Suprapubic skin (tissue), 4 donors: ENCODE results near the gene CDK5RAP2. TPM values are rescaled to one million over a fixed set of nuclear protein-coding genes. Genes with fewer than 3 reads are reported as not detected.
"Not testable (repeated sequence)": the region's sequence is repeated elsewhere in the genome, so short reads cannot be mapped to it uniquely, and the experiment has no call there.

ENCODE experiments used
- DNase-seq, 2 donors: peaks; one replicate each; pipeline ENCODE4 v3.0.0-alpha.2; 2019; ENCODE audit warnings: low spot score in 2 of 2
- H3K27ac ChIP-seq: fragments of 200-600 bp; sonication (generic); one replicate; pipeline ENCODE4 v1.5.1; 2019
- H3K27me3 ChIP-seq: fragments of 200-600 bp; sonication (generic); one replicate; pipeline ENCODE4 v1.5.1; 2019
- H3K36me3 ChIP-seq: fragments of 200-600 bp; sonication (generic); one replicate; pipeline ENCODE4 v1.5.1; 2019
- H3K4me1 ChIP-seq: fragments of 200-600 bp; sonication (generic); one replicate; pipeline ENCODE4 v1.5.1; 2019
- H3K4me3 ChIP-seq: fragments of 200-600 bp; sonication (generic); one replicate; pipeline ENCODE4 v1.5.1; 2019; ENCODE audit warnings: mild to moderate bottlenecking
- H3K9me3 ChIP-seq: fragments of 200-600 bp; sonication (generic); one replicate; pipeline ENCODE4 v1.5.1; 2019
- EP300 ChIP-seq: sonication (generic); formaldehyde crosslinking; IDR thresholded peaks from one replicate; pipeline ENCODE4 v1.6.1; 2017; ENCODE audit warnings: antibody characterized with exemption
- POLR2A ChIP-seq, 2 donors: fragments of 450-650 bp; IDR thresholded peaks; one replicate each; pipeline ENCODE4 v1.6.1; 2017; ENCODE audit warnings: antibody characterized with exemption in 2 of 2, mild to moderate bottlenecking in 2 of 2, moderate library complexity in 2 of 2
- POLR2AphosphoS5 ChIP-seq, 3 donors: sonication (generic); formaldehyde crosslinking; IDR thresholded peaks; one replicate each; pipeline ENCODE4 v1.6.1; 2017; ENCODE audit warnings: antibody characterized with exemption in 3 of 3
- WGBS: methylation state at CpG from one replicate; pipeline ENCODE4 v1.1.5; 2018; 5-methylcytosine and 5-hydroxymethylcytosine counted together
- total RNA-seq, 4 donors: library from RNA; depleted of rRNA; stranded (reverse); fragments of >200 nt; gene quantifications; one replicate each; pipeline ENCODE4 v1.1.0, GENCODE V29; 2016
- TF ChIP-seq, protein P1 (sequence below), 2 donors: fragments of 200-600 bp in 1 of 2; fragments of 450-650 bp in 1 of 2; sonication (generic) in 1 of 2; IDR thresholded peaks; one replicate each; pipeline ENCODE4 v1.5.1; 2016 to 2019; ENCODE audit warnings: antibody characterized with exemption in 2 of 2, mild to moderate bottlenecking in 1 of 2, moderate library complexity in 1 of 2

The CDK5RAP2 gene
- total RNA-seq, 4 donors from 2014 or later, result 60.1 to 105 (median 64.3) TPM

DNA sequence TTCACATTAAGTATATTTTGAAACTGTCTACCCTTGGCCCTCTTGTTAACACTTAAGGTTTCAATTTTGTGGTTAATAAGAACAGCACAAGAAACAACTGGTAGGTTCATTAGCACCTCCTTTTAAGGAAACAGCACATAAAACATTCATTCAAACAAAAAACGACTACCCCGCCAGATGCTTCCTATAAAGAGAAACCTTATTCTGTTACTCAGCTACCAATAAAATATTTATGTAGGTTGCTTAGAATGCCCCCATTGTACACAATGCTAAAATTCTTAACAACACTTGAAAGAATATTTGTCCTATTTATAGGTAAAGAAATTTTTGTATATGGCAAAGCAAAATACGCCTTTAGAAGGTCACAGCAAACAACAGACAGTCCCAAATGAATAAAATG, 23.2 kb downstream of the CDK5RAP2 start:
- no peak for DNase-seq
- no peaks in the 10 kb centered on the region for H3K4me1 ChIP-seq
- H3K4me3 ChIP-seq, result no peak overlapping the region
- H3K9me3 ChIP-seq, result no peaks in the 10 kb centered on the region
- H3K27me3 ChIP-seq, result no peaks in the 10 kb centered on the region
- TF ChIP-seq EP300, result no peak
- no peak for TF ChIP-seq POLR2AphosphoS5 (IDR thresholded peaks at IDR 0.05)
- TF ChIP-seq, protein P1, sequence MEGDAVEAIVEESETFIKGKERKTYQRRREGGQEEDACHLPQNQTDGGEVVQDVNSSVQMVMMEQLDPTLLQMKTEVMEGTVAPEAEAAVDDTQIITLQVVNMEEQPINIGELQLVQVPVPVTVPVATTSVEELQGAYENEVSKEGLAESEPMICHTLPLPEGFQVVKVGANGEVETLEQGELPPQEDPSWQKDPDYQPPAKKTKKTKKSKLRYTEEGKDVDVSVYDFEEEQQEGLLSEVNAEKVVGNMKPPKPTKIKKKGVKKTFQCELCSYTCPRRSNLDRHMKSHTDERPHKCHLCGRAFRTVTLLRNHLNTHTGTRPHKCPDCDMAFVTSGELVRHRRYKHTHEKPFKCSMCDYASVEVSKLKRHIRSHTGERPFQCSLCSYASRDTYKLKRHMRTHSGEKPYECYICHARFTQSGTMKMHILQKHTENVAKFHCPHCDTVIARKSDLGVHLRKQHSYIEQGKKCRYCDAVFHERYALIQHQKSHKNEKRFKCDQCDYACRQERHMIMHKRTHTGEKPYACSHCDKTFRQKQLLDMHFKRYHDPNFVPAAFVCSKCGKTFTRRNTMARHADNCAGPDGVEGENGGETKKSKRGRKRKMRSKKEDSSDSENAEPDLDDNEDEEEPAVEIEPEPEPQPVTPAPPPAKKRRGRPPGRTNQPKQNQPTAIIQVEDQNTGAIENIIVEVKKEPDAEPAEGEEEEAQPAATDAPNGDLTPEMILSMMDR (IDR thresholded peaks at IDR 0.05), result no peak
- no peak for TF ChIP-seq POLR2A (IDR thresholded peaks at IDR 0.05)
- WGBS, result 85% methylated on average over 3 of the region's 3 CpGs
- peaks cover 6% of the 10 kb centered on the region for H3K36me3 ChIP-seq
- no peak overlapping the region for H3K27ac ChIP-seq

DNA sequence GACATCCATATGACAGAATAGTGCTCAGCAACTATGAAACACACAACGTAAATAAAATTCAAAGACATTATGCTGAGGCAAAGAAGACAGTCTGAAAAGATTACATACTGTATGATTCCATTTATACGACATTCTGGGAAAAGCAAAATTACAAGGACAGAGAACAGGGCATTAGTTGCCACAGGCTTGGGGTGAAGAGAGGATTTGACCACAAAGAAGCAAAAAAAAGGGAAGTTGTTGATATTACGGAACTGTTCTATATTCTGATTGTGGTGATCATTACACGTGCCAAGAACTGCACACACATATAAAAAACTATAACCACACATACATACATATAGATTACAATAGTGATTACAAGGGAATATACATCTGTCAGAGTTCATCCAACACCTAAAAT, 24.1 kb downstream of the CDK5RAP2 start:
- WGBS, result 84% methylated on average over 4 of the region's 4 CpGs
- TF ChIP-seq POLR2A (IDR thresholded peaks at IDR 0.05), result no peak
- no peak for TF ChIP-seq EP300
- TF ChIP-seq POLR2AphosphoS5 (IDR thresholded peaks at IDR 0.05), result no peak
- TF ChIP-seq, protein P1 (IDR thresholded peaks at IDR 0.05), result no peak
- DNase-seq, result no peak
- Histone ChIP-seq H3K4me3 (no peak overlapping the region), H3K27ac (no peak overlapping the region), H3K27me3 (no peaks in the 10 kb centered on the region), H3K36me3 (peaks cover 6% of the 10 kb centered on the region), H3K9me3 (no peaks in the 10 kb centered on the region), H3K4me1 (no peaks in the 10 kb centered on the region)

DNA sequence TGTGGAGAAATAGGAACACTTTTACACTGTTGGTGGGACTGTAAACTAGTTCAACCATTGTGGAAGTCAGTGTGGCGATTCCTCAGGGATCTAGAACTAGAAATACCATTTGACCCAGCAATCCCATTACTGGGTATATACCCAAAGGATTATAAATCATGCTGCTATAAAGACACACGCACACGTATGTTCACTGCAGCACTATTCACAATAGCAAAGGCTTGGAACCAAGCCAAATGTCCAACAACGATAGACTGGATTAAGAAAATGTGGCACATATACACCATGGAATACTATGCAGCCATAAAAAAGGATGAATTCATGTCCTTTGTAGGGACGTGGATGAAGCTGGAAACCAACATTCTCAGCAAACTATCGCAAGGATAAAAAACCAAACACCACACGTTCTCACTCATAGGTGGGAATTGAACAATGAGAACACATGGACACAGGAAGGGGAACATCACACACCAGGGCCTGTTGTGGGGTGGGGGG, 27.7 kb downstream of the CDK5RAP2 start:
- not testable (repeated sequence) for H3K9me3 ChIP-seq, DNase-seq, H3K27ac ChIP-seq, H3K4me1 ChIP-seq, H3K4me3 ChIP-seq, H3K27me3 ChIP-seq
- peaks cover 31% of the 10 kb centered on the region for H3K36me3 ChIP-seq
- WGBS, result 90% methylated on average over 6 of the region's 7 CpGs

DNA sequence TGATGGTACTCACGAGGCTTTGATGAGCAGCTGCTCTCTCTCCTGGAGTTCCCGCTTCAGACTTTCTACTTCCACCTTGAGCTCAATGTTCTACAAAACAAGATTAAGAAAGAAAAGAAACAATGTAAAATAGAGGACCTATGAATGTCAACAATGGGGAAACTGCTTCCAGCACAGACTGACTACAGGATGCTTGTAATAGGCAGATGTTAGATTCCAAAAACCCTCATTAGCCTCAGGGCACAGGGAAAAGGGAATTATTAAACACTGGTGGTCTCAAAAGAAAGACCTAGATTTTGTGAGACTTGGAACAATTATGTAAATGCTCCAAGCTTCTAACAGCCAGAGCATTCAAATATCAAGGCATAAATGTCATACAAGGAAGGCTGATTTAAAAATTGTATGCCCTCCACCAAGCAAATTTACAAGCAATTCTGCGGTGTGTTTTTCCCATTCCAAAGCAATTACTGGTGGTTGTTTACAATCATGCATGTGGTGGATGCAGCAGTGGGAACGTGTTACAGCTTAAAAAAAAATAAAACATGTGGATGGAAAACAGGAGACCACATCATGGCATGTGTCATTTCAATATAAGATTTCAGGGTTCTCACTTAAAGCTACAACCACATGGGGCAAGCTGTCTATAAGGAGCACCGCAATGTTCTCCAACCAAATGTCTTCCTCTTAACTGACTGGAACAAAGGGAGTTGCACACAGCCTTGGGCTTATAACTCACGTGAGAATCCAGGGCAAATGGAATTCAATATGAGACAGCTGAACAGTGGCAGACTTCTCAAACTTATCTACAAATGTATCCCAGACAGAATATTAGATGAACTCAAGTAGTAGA, 34.0 kb downstream of the CDK5RAP2 start:
- TF ChIP-seq POLR2A (IDR thresholded peaks at IDR 0.05) (no peak), EP300 (no peak), POLR2AphosphoS5 (IDR thresholded peaks at IDR 0.05) (no peak)
- TF ChIP-seq, protein P1 (IDR thresholded peaks at IDR 0.05), result no peak
- H3K27ac ChIP-seq, result no peak overlapping the region
- H3K27me3 ChIP-seq, result no peaks in the 10 kb centered on the region
- H3K36me3 ChIP-seq, result peaks cover 52% of the 10 kb centered on the region
- DNase-seq, result no peak
- H3K4me1 ChIP-seq, result peaks cover 14% of the 10 kb centered on the region
- no peak overlapping the region for H3K4me3 ChIP-seq
- 79% methylated on average over 6 of the region's 6 CpGs for WGBS
- no peaks in the 10 kb centered on the region for H3K9me3 ChIP-seq

DNA sequence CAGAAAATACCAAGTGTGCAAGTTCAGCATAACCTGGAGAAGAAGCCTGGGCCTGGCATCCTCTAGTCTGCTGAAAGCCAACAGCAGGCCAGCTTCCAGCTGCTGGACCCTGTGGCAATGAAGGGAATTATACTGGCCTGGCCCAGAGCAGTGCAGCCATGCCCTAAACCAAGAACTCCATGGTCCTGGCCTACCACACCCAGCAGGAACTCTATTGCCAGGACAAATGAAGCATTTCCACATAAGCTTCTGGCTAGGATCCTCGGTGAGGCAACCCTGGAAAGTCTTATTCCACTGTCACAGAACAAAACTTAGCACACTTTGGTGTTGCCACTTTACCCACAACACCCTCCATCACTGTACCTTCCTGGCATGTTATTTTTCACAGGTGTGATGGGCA, 35.5 kb downstream of the CDK5RAP2 start:
- no peaks in the 10 kb centered on the region for H3K27me3 ChIP-seq
- WGBS, result 71% methylated on average over 1 of the region's 1 CpG
- H3K4me3 ChIP-seq, result no peak overlapping the region
- peak in 1 of 2 donors; percentile 68 for DNase-seq
- peak overlapping the region; percentile 28 for H3K27ac ChIP-seq
- H3K9me3 ChIP-seq, result no peaks in the 10 kb centered on the region
- no peak for TF ChIP-seq EP300
- no peak for TF ChIP-seq POLR2A (IDR thresholded peaks at IDR 0.05)
- TF ChIP-seq, protein P1 (IDR thresholded peaks at IDR 0.05), result no peak
- peak in 1 of 3 donors; percentile 19 for TF ChIP-seq POLR2AphosphoS5 (IDR thresholded peaks at IDR 0.05)
- H3K4me1 ChIP-seq, result peaks cover 14% of the 10 kb centered on the region
- H3K36me3 ChIP-seq, result peaks cover 53% of the 10 kb centered on the region
